Ovary (tissue), 9 donors: ENCODE measurements around the gene WDR91. TPM values are rescaled to one million over a fixed set of nuclear protein-coding genes. Genes with fewer than 3 reads are reported as not detected.

ENCODE experiments used
- DNase-seq, 5 donors: peaks; one replicate each; pipeline ENCODE4 v3.0.0-alpha.2; 2019 to 2020
- H3K27ac ChIP-seq, 2 donors: fragments of 200-600 bp; one replicate each; pipeline versions ENCODE4 v1.5.1 to v1.8.0; 2019 to 2022
- H3K27me3 ChIP-seq: fragments of 200-600 bp; one replicate; pipeline ENCODE4 v1.8.0; 2022
- H3K36me3 ChIP-seq: fragments of 200-600 bp; sonication (generic); one replicate; pipeline ENCODE4 v1.5.1; 2019
- H3K4me1 ChIP-seq: one replicate; pipeline ENCODE4 v1.8.1; 2013; ENCODE audit warnings: mild to moderate bottlenecking, moderate library complexity; ENCODE audit not compliant: insufficient read depth
- H3K4me3 ChIP-seq: fragments of 200-600 bp; sonication (generic); one replicate; pipeline ENCODE4 v1.5.1; 2017
- H3K9me3 ChIP-seq, 2 donors: fragments of 200-600 bp in 1 of 2; sonication (generic) in 1 of 2; one replicate each; pipeline versions ENCODE4 v1.5.1 to v1.8.1; 2013 to 2019; ENCODE audit warnings: mild to moderate bottlenecking in 1 of 2, moderate library complexity in 1 of 2
- CTCF ChIP-seq, 3 donors: fragments of 450-650 bp in 2 of 3; fragments of 200-600 bp in 1 of 3; IDR thresholded peaks; one replicate each; pipeline versions ENCODE4 v1.5.1 to v1.8.0; 2016 to 2022; ENCODE audit warnings: antibody characterized with exemption in 3 of 3, mild to moderate bottlenecking in 1 of 3
- EP300 ChIP-seq: sonication (generic); formaldehyde crosslinking; IDR thresholded peaks from one replicate; pipeline ENCODE4 v1.6.1; 2017; ENCODE audit warnings: antibody characterized with exemption
- POLR2A ChIP-seq: fragments of 450-650 bp; IDR thresholded peaks from one replicate; pipeline ENCODE4 v1.6.1; 2017; ENCODE audit warnings: antibody characterized with exemption, mild to moderate bottlenecking, moderate library complexity
- WGBS, 3 donors: extraction: QIAGEN DNeasy Blood & Tissue Kit in 1 of 3; methylation state at CpG; one replicate each; pipeline versions ENCODE4 v1.1.5 to v1.1.7; 2013 to 2017; 5-methylcytosine and 5-hydroxymethylcytosine counted together
- intact Hi-C, 4 donors: fragments of 100-400 bp; cut with DNase I; formaldehyde crosslinking; loops; one replicate each; pipeline versions ENCODE4 v1.11.0 to v1.15.1; 2022 to 2023
- polyA plus RNA-seq, 2 donors: library from polyadenylated mRNA; stranded (reverse); fragments of 200-250 nt in 1 of 2; fragments of 350-450 nt in 1 of 2; fragmentation: Illumina TruSeq in 1 of 2; extraction: RNeasy Lipid Tissue Mini Kit (QIAGEN cat#74804) in 1 of 2; gene quantifications; one replicate each; pipeline ENCODE4 v1.2.3, GENCODE V29; 2013 to 2014
- total RNA-seq, 7 donors: library from RNA; depleted of rRNA in 2 of 7; stranded (reverse); fragments of >200 nt in 2 of 7; fragmentation: NEBNext Ultra II Directional in 3 of 7; extraction: Animal tissue kit (Norgen Biotek cat#: 25700) in 3 of 7; gene quantifications; one replicate each; pipeline versions ENCODE4 v1.1.0 to v1.2.4, GENCODE V29; 2016 to 2023
- donor health status: DM: no; HTN: no; CAD: no; lungs with moderate emphysema.
- donor health status: DM: no; HTN: no; CAD: no.
- donor health status: Bipolar disorder and iron deficiency.
- donor health status: DM: yes; HTN: yes; CAD: no.
- donor health status: DM: no; HTN: no; CAD: no.
- donor health status: DM: yes; HTN: yes; CAD: no.

WDR91 gene
- total and polyA plus RNA-seq, 9 donors = 12.6 to 56.3 (median 32.2) TPM

DNA sequence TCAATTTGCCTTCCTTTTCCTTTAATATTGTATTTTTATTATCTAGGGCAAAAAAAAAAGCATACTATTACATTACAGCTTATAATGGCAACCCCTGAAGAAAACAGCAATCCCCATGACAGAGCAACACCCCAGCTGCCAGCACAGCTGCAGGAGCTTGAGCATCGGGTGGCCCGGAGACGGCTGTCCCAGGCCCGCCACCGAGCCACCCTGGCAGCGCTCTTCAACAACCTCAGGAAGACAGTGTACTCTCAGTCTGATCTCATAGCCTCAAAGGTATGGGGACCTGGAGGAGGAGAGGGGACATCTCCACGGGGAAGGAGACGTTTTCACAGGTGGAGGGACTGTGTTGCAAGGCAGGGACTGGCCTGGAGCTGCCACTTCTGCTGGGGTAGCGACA lies 29.1 kb upstream of the WDR91 start:
- no peaks in the 10 kb centered on the region for H3K9me3 ChIP-seq
- no peak for DNase-seq
- intact Hi-C loops = no loop called here
- H3K4me3 ChIP-seq = no peak overlapping the region
- H3K27me3 ChIP-seq = no peaks in the 10 kb centered on the region
- H3K4me1 ChIP-seq = no peaks in the 10 kb centered on the region
- no peak overlapping the region for H3K27ac ChIP-seq
- WGBS, 3 donors = 72 to 81% (median 79%) methylated on average over 9 of the region's 9 CpGs
- TF ChIP-seq CTCF (IDR thresholded peaks at IDR 0.05) (no peak), EP300 (no peak), POLR2A (no peak)
- H3K36me3 ChIP-seq = no peaks in the 10 kb centered on the region

- H3K27me3 ChIP-seq = no peaks in the 10 kb centered on the region
- intact Hi-C loops = no loop called here
- 87 to 96% (median 93%) methylated on average over 7 of the region's 7 CpGs for WGBS, 3 donors
- DNase-seq = no peak
- H3K9me3 ChIP-seq = no peaks in the 10 kb centered on the region
- H3K27ac ChIP-seq = no peak overlapping the region
- no peak overlapping the region for H3K4me3 ChIP-seq
- H3K4me1 ChIP-seq = no peaks in the 10 kb centered on the region
- no peaks in the 10 kb centered on the region for H3K36me3 ChIP-seq
- TF ChIP-seq EP300 (no peak), POLR2A (no peak), CTCF (IDR thresholded peaks at IDR 0.05) (no peak)
These were observed 27.9 kb upstream of the WDR91 start for GRCh38 chr7:135239263-135239662.

- Histone ChIP-seq H3K36me3 (no peaks in the 10 kb centered on the region), H3K4me3 (no peak overlapping the region), H3K27ac (no peak overlapping the region), H3K4me1 (no peaks in the 10 kb centered on the region), H3K9me3 (no peaks in the 10 kb centered on the region), H3K27me3 (no peaks in the 10 kb centered on the region)
- TF ChIP-seq POLR2A (no peak), CTCF (IDR thresholded peaks at IDR 0.05) (no peak), EP300 (no peak)
- intact Hi-C loops = no loop called here
- no peak for DNase-seq
- WGBS, 3 donors = 86 to 93% (median 88%) methylated on average over 11 of the region's 11 CpGs
These were observed 26.9 kb upstream of the WDR91 start for GRCh38 chr7:135238112-135238744.

GRCh38 chr7:135236727-135237126 lies 25.4 kb upstream of the WDR91 start:
- no peak overlapping the region for H3K27ac ChIP-seq
- H3K36me3 ChIP-seq = no peaks in the 10 kb centered on the region
- H3K4me3 ChIP-seq = no peak overlapping the region
- DNase-seq = no peak
- H3K4me1 ChIP-seq = no peaks in the 10 kb centered on the region
- no peaks in the 10 kb centered on the region for H3K9me3 ChIP-seq
- WGBS, 3 donors = 81 to 91% (median 87%) methylated on average over 2 of the region's 2 CpGs
- no peaks in the 10 kb centered on the region for H3K27me3 ChIP-seq
- intact Hi-C loops = no loop called here
- TF ChIP-seq CTCF (IDR thresholded peaks at IDR 0.05) = no peak
- TF ChIP-seq EP300 = no peak
- TF ChIP-seq POLR2A = no peak
